Astrocyte of the spinal cord (primary cell): ENCODE data around the gene ABCA4.

Experiments used
- DNase-seq: peaks from one replicate; pipeline ENCODE4 v3.0.0; 2011; ENCODE audit warnings: low read depth, low spot score
- H3K4me3 ChIP-seq: 2 replicates; pipeline ENCODE4 v1.5.1; 2011; ENCODE audit warnings: low read depth, mild to moderate bottlenecking, low read length, moderate library complexity
- CTCF ChIP-seq: IDR thresholded peaks from 2 replicates; pipeline ENCODE4 v1.5.1; 2012; ENCODE audit warnings: low read depth, mild to moderate bottlenecking, low read length, inconsistent platforms
- in situ Hi-C: cut with HindIII; loops from 2 replicates; pipeline ENCODE4 v1.10.0; 2017; ENCODE audit warnings: low sequenced_read_pairs

The ABCA4 gene

GRCh38 chr1:94068999-94069918, 51.7 kb downstream of the ABCA4 start:
- TF ChIP-seq CTCF = no peak
- in situ Hi-C loops = no loop called here
- no peak overlapping the region for H3K4me3 ChIP-seq
- peak; percentile 91 for DNase-seq

DNA sequence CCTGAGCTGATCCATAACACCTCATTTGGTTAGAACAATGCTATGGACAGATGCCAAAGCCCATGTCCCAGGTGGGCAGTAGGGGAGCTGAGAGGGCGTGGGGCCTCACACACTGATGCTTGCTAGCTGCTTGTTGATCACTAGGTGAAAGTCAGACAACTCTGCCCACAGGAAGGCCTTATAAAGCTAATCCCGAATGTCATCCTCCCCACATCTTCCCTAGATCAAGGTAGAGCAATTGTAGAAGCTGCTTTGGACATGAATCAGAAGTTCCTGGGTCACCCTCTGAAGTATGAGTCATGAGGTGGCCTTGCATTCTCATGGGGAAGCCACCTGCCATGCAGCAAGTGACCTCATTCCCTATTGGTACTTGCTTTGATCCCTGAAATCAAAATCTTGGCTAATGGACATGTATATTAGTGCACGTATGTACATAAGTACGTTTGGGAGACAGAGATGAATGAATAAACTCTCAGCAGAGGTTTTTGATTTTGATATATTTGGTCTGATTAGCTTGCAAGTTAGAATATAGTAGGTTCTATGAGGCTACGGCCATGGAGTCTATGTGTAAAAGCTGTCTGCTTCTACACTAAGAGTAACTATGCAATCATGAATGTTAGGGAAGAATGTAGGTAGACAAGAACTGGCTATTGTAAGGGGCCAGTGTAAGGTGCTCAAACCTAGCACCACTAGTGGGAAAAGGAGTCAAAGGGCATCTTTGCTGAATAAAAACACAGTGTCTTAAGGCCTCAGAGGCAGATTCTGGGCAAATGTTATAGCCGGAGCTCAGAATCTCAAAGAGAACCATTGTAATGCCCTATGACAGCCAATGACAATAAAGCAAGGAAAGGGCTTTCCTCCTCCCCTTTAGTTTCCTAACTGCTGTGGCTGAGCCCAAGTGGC, 52.6 kb downstream of the ABCA4 start:
- peak; percentile 71 for DNase-seq
- no peak for TF ChIP-seq CTCF

GRCh38 chr1:94067196-94067595, 53.8 kb downstream of the ABCA4 start:
- no peak for TF ChIP-seq CTCF
- in situ Hi-C loops = no loop called here
- no peak overlapping the region for H3K4me3 ChIP-seq
- peak; percentile 71 for DNase-seq

More for the DNA sequence above, 52.6 kb downstream of the ABCA4 start:
- no peak overlapping the region for H3K4me3 ChIP-seq
- in situ Hi-C loops = no loop called here

- DNase-seq = peak; percentile 80
- H3K4me3 ChIP-seq = no peak overlapping the region
- TF ChIP-seq CTCF = peak; percentile 53
- in situ Hi-C loops = no loop called here
Observed at GRCh38 chr1:94063379-94063778, 57.6 kb downstream of the ABCA4 start.

GRCh38 chr1:94061513-94062443, 59.2 kb downstream of the ABCA4 start:
- H3K4me3 ChIP-seq = no peak overlapping the region
- TF ChIP-seq CTCF = peak; percentile 86
- in situ Hi-C loops = no loop called here
- DNase-seq = peak; percentile 83
